Middle frontal gyrus (tissue), 1 donor: ENCODE measurements around the gene DNM3.

Experiments used
- DNase-seq: peaks from one replicate; pipeline ENCODE4 v3.0.0-alpha.2; 2015; ENCODE audit warnings: low spot score; ENCODE audit errors: extremely low spot score

DNM3 gene

DNA sequence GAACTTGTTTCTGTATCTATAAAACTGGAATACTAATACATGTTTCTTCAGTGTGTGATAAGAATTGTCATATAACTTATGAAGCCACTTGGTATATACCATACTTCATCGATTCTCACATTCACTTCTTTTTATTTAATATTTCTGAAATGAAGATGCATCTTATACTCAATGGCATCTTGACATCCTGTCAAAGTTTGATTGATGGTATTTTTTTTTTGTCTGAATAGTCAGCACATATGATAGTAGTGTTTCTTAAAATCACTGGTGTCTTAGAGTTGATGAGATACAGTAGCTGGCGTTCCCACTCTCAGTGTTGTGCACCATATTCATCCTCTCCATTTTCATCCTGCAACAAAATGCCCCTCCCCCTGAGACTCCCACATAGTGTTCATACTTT is 544.7 kb downstream of the DNM3 start:
- DNase-seq, result no peak

DNA sequence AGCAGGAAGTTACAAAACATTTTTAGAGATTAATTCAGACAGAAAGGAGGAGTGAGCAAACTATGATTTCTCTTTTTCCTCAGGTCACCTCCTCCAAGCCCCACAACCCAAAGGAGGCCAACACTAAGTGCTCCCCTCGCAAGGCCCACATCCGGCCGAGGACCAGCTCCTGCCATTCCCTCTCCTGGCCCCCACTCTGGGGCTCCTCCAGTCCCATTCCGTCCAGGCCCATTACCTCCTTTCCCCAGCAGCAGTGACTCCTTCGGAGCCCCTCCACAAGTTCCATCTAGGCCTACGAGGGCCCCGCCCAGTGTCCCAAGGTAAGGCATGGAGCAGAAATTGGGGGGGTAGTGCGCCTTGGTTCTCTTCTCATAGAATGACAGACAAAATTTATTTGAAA is 547.2 kb downstream of the DNM3 start:
- DNase-seq, result no peak

- DNase-seq, result no peak
These were observed 549.0 kb downstream of the DNM3 start for GRCh38 chr1:172390301-172390682.

DNA sequence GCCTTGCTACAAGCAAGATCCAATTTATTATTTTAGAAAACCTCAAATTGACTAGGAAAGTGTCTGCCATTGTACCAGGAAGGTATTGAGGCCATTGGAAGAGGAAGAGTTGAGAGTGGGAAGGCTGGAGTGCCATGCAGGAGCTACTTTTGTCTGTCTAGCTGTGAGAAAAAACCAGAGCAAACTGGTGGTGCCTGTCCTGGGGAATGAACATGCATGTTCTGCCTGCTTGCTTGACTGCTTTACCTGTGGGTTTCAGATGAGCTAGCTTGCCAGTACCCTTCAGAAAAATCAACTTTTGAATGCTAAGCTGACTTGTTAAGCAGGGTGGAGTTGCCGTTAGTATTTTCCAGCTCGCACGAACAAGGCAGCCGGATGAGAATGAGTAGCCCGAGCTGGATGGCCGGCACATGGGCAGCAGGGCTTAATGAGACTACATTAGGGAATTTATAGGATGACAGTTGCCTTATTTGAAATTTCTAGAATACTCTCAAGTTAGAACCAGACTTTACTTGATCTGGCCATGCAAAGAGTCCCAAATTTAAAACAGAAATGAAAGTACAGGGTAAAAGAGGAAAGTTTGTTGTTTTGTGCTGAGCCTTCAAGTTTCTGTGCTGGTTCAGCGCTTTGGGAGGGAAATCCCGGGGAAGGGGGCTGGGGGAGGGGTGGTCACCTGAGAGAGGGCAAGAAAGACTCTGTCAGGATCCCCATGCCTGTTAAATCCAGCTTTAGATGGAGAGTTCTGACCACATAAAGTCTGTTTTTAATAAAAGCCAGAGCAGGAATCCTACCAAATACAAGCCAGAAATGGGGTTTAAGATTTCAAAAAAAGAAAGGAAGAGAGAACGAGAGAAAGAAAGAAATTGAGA is 549.6 kb downstream of the DNM3 start:
- no peak for DNase-seq

DNA sequence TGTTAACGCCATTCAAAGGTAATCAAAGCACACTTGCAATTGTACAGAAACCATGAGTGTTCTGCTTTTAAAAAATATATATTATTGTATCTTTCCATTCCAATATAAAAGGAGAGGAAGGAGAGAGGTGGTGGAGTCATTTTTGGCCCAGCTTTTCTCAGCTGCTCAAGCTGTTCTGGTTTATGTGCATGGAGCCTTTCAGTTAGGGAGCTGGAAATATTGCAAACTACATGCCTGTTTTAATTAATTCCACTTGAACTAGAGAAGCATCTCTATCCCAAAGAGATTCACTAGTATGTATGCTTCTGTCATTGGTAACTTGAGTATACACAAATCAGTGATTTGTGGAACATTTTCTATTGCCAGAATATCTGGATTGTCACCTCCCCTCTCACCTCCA is 550.7 kb downstream of the DNM3 start:
- DNase-seq, result no peak

- no peak for DNase-seq
These were observed 552.1 kb downstream of the DNM3 start for GRCh38 chr1:172393354-172393753.

DNA sequence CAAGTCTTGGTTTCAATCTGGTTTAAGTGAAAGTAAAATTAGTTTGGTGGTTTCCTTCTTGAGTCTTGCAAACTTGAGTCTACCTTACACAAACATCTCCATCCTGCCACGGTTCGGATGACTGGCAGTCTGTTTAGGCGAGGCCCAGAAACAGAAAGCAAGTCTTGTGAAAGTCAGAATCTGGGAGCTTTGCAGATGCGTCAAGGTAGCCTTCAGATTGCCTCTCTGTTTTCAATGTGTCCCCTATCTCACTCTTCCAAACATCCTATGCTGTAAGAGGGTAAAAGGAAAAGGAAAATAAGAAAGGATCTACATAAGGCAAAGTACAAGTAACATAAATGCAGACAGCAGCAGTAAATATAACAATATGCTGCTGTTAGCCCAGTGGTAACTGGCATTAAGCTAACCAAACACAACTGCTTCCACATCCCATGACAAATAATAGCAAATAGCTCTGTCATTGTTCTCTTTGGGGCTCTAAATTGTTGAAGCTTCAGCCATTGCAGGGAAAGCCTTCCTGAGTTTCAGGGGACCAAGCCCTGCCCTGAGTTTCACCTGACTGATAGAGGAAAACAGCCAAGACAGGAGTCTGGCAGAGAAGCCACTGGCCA is 552.9 kb downstream of the DNM3 start:
- DNase-seq, result no peak

- no peak for DNase-seq
These were observed 553.5 kb downstream of the DNM3 start for GRCh38 chr1:172394811-172395210.

GRCh38 chr1:172395576-172395975 is 554.3 kb downstream of the DNM3 start:
- DNase-seq, result no peak

- no peak for DNase-seq
These were observed 555.9 kb downstream of the DNM3 start for GRCh38 chr1:172397221-172397620.

GRCh38 chr1:172397633-172398032 is 556.3 kb downstream of the DNM3 start:
- DNase-seq, result no peak

DNA sequence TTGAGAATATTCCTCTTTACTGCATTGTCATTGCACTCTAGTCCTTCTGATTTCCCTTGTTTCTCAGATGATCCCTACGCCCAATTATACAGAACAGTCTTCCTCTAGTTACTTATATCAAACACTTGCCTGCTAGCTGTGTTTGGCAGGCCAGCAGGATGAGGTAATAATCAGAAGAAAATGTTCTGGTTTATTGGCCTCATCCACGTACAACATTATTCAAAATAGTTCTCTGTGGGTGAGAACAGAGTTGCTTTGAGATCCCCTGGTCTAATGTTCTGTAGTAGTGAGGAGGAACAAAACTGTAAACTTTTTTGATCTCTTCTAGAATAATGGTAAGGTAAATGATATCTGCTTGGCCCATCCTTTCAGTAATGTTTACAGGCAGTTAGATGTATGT is 556.9 kb downstream of the DNM3 start:
- no peak for DNase-seq

DNA sequence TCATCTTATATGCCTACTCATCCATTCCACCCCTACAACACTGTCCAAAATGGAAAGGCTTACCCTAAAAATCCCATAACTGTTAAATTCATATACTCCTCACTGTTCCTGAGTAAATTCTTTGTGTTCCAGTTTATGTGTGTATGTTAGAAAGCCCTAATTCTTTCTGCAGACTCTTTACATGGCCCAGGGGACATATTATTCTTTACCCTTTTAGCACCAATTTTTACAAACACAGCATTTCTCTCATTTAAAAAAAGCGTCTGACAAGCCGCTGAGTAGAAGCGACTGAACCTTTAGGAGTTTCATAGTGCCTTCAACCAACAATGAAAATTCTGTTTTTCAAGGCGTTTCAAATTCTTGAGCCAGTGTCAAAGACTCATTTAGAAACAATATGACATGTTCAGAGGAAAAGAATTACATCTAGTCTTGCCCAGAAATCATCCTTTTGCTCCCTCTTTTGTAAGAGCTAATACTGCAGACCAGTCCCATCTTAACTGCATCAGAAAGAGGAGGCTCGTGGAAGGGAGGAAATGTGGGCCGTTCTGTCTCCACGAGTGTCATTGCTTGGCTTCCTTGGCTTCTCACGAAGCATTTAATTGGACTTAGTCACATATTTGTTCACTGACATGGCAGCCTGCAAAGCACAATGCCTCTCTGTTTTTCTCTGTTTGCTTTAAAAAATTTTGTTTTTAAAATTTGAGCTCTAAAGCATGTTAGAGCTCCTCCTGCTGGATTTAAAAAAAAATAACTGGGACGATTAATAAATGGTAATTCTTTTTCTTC is 557.9 kb downstream of the DNM3 start:
- DNase-seq, result peak; percentile 60

DNA sequence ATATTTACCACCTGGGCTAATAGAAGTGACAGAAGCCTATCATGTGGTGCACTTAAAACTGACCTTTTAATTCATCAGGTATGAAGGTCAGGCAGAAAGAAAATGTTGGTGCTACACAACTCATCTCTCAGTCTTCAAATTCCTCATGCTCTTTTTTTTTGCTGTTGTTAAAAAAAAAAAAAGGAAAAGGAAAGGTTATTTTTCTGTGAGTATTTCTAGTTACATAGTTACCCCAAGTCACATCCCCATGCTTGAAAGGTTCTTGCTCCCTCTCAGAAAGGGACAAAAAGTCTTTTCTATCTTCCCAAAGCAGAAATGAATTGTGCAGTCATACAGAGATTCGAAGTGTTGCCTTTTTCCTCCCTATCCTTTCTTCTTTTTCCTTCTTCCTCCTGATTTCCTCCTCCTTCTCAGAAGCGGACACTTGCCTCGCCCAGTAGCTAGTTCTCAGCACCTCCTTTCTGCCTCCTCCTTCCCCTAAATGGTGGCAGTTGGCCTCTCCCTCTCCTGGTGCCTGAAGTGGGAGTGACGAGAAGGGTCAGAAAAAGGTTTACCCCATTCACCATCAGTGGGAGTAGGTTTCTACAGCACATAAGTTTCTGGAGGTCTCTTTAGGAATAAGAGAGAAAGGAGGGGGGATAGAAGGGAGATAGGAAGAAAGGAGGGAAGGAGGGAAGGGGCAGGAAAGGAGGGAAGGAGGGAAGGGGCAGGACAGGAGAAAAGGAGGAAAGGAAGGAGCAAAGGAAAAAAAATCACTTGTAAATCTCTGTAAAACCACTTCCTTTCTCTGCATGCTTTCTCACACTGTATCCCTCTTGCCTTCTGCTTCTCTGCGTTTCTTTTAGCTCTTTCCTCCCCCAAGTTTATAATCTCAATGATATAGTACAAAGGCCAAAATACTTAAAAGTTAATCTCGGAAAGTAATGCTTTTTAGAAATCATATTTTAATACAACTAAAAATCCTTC is 558.7 kb downstream of the DNM3 start:
- DNase-seq, result no peak

DNA sequence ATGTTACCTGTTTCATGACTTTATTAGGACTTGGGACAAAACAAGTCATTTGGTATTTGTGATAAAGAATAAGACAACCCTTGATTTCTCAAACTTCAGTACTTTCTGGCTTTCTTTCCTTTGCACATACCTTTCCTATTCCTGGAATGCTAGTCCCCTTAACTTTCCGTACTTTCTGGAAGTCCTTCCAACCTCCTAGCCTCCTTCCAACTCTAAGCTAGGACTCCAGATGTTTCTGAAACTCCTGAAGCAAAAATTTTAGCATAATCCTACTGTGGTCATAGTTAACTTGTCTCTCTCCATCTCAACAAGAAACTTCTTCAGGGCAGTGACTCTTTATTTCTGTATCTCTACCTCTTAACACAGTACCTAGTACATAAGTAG is 559.4 kb downstream of the DNM3 start:
- DNase-seq, result no peak

DNA sequence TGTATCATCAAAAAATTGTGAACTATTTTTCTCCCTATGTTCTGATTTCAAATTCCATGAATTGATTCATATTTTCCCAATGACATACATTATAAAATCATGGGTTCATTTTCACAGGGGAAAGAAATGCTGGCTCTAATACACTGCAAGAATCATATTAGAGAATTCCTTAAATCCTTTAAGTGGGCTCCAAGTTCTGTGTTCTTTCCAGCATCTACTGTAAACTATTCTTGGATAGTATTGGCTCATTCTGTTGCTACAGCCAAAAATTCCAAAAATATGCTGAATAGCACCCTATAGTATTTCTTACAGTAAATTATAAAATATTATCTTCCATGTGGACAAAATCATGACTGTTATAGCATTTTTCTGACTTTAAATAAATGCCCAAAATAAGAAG is 560.2 kb downstream of the DNM3 start:
- DNase-seq, result no peak

- no peak for DNase-seq
These were observed 560.6 kb downstream of the DNM3 start for GRCh38 chr1:172401892-172402291.

DNA sequence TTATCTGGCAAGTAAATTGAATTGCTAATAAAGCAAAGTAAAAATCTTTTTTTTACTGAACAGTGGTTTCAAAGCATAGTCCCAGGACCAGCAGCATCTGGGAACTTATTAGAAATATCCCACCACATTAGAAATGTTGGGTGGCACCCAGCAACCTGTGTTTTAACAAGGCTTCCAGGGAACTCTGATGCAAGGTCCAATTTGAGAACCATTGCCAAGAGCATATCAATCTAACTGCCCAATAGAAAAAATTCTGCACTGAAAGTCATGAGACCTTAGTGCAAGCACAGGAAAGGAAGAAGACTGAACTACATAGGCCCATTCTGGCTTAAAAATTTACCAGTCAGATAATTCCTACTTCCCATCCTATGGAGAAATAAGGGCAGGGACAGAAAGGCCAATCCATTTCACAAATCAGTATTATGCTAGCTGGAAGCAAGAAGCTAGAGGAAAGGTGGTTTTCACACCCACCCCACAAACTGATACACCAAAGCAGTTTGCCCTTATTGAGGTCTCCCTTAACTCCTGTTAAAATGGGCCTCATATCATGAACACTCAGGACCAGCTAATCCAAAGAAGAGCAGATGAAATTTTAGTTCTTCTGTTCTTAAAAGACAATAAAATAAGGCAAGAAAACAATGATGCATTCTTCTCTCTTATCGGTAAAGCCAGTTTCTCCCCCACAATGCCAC is 561.7 kb downstream of the DNM3 start:
- DNase-seq, result no peak

DNA sequence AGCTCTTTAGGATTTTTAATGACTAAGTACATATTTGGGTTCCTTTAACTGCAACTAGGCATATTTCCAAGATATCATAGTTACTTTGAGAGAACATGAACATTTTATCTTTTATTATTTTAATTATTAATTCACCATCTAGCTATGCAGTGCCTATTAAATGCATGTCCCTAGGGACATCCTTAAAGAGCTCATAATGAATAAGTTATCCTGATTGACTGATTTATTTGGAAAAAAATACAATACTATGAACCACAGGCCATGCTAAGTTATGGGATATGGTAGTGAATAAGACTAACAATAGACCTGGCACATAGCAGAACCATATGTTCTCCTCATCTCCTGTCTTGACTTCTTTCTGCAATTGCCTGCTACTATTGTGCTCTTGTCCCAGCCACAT is 562.8 kb downstream of the DNM3 start:
- DNase-seq, result no peak

GRCh38 chr1:172405912-172406311 is 564.6 kb downstream of the DNM3 start:
- no peak for DNase-seq

GRCh38 chr1:172406968-172407367 is 565.7 kb downstream of the DNM3 start:
- DNase-seq, result no peak
